Osteoblast (primary cell): ENCODE data around the gene LSM8. TPM values are rescaled to one million over a fixed set of nuclear protein-coding genes. Genes with fewer than 3 reads are reported as not detected.

Experiments used
- DNase-seq: peaks from one replicate; pipeline ENCODE4 v3.0.0; 2011; ENCODE audit warnings: low spot score, mixed read lengths; ENCODE audit not compliant: insufficient read length; ENCODE audit errors: missing footprints
- H2AFZ ChIP-seq: 2 replicates; pipeline ENCODE4 v1.6.0; 2011; ENCODE audit warnings: mild to moderate bottlenecking, low read length
- H3K27ac ChIP-seq: 2 replicates; pipeline ENCODE4 v1.5.1; 2011; ENCODE audit warnings: mild to moderate bottlenecking, low read depth, low read length, moderate library complexity
- H3K27me3 ChIP-seq: 2 replicates; pipeline ENCODE4 v1.6.0; 2012; ENCODE audit warnings: mild to moderate bottlenecking, control low read depth, inconsistent platforms, low read length, moderate library complexity; ENCODE audit not compliant: insufficient read depth
- H3K36me3 ChIP-seq: 2 replicates; pipeline ENCODE4 v1.5.1; 2011; ENCODE audit warnings: mild to moderate bottlenecking, low read length, control low read depth, moderate library complexity; ENCODE audit not compliant: insufficient read depth
- H3K4me1 ChIP-seq: 2 replicates; pipeline ENCODE4 v1.5.1; 2011; ENCODE audit warnings: mild to moderate bottlenecking, low read length, control low read depth, moderate library complexity; ENCODE audit not compliant: insufficient read depth
- H3K4me2 ChIP-seq: 2 replicates; pipeline ENCODE4 v1.6.0; 2011; ENCODE audit warnings: mild to moderate bottlenecking, low read length; ENCODE audit not compliant: insufficient read depth
- H3K4me3 ChIP-seq: fragments of 200-600 bp; sonication (generic); 3 replicates; pipeline ENCODE4 v1.5.1; 2012; ENCODE audit warnings: mild to moderate bottlenecking, low read length, inconsistent platforms; ENCODE audit not compliant: insufficient read depth
- H3K79me2 ChIP-seq: 2 replicates; pipeline ENCODE4 v1.6.0; 2012; ENCODE audit warnings: mild to moderate bottlenecking, low read length, control low read depth, inconsistent platforms; ENCODE audit not compliant: insufficient read depth
- H3K9me3 ChIP-seq: 2 replicates; pipeline ENCODE4 v1.5.1; 2011; ENCODE audit warnings: low read depth, low read length, control low read depth
- H4K20me1 ChIP-seq: 2 replicates; pipeline ENCODE4 v1.6.0; 2012; ENCODE audit warnings: mild to moderate bottlenecking, low read length, control low read depth; ENCODE audit not compliant: insufficient read depth
- total RNA-seq: library from RNA; depleted of rRNA; stranded (reverse); fragments of >200 nt; gene quantifications from 2 replicates; pipeline ENCODE4 v1.2.3, GENCODE V29; 2012
- TF ChIP-seq, protein P1 (sequence below): IDR thresholded peaks from 2 replicates; pipeline ENCODE4 v1.5.1; 2011; ENCODE audit warnings: mild to moderate bottlenecking, low read depth, low read length, moderate library complexity; ENCODE audit errors: extremely low read depth

LSM8 gene
- total RNA-seq, 1 donor, result 43.8 TPM

DNA sequence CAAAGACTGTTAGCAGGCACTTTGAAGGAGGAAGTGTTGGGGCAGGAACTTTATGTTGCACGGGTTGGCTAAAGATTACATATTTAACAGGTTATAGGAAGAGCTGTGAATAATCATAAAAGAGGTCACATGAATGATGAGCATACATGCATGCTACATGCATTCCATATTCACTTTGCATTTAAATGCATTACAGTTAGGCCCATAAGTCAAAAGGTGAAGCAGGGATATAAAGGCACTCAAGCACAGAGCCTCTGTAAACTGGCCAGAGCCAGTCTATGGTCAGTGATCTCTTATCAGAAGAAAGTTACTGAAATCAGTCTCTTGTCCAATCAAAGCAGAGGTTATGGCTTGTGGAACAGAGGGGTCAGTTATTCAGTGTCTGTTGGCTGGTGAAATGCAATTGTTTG lies 33.3 kb downstream of the LSM8 start:
- Histone ChIP-seq H3K4me3 (no peak overlapping the region), H4K20me1 (no peaks in the 10 kb centered on the region), H3K79me2 (no peaks in the 10 kb centered on the region), H2AFZ (no peak overlapping the region), H3K27ac (no peak overlapping the region), H3K27me3 (no peaks in the 10 kb centered on the region), H3K36me3 (no peaks in the 10 kb centered on the region), H3K4me2 (no peak overlapping the region), H3K9me3 (no peaks in the 10 kb centered on the region), H3K4me1 (peaks cover 5% of the 10 kb centered on the region)
- TF ChIP-seq, protein P1, sequence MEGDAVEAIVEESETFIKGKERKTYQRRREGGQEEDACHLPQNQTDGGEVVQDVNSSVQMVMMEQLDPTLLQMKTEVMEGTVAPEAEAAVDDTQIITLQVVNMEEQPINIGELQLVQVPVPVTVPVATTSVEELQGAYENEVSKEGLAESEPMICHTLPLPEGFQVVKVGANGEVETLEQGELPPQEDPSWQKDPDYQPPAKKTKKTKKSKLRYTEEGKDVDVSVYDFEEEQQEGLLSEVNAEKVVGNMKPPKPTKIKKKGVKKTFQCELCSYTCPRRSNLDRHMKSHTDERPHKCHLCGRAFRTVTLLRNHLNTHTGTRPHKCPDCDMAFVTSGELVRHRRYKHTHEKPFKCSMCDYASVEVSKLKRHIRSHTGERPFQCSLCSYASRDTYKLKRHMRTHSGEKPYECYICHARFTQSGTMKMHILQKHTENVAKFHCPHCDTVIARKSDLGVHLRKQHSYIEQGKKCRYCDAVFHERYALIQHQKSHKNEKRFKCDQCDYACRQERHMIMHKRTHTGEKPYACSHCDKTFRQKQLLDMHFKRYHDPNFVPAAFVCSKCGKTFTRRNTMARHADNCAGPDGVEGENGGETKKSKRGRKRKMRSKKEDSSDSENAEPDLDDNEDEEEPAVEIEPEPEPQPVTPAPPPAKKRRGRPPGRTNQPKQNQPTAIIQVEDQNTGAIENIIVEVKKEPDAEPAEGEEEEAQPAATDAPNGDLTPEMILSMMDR, result no peak
- DNase-seq, result no peak

DNA sequence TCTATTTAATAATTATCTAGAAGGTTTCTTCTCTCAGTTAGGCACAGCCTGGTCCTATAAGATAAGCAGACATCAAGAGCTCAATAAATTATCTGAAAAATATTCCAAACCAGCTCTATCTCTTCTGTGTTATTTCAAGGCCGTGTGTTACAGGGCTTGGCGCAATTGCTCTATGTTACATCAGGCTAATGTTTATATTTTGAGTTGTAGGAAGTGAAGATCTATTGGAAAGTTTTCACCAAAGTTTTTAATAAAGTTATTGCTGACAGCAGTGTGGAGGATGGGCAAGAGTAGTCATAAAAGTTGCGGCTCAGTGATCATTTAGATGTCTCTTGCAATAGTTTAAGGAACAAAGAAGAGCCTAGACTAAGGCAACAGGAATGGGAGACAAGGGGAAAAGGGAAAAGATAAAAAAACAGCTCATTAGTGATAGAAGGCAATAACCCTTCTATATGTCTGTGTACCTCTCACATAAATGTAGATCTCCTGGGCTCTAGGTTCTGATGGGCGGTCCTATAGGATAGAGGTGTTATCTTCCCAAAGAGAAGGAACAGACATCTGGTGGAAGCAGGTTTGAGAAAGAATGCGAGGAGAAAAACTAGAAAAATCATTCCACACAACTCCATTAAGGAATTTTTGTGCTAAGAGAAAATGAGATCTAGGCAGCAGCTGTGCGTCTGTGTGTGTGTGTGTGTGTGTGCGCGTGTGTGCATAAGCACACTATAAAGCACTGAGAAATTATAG lies 34.6 kb downstream of the LSM8 start:
- no peaks in the 10 kb centered on the region for H3K36me3 ChIP-seq
- H3K9me3 ChIP-seq, result no peaks in the 10 kb centered on the region
- no peak overlapping the region for H3K27ac ChIP-seq
- DNase-seq, result no peak
- no peaks in the 10 kb centered on the region for H4K20me1 ChIP-seq
- peaks cover 5% of the 10 kb centered on the region for H3K4me1 ChIP-seq
- no peak overlapping the region for H3K4me3 ChIP-seq
- TF ChIP-seq, protein P1, result no peak
- H3K27me3 ChIP-seq, result no peaks in the 10 kb centered on the region
- no peaks in the 10 kb centered on the region for H3K79me2 ChIP-seq
- H2AFZ ChIP-seq, result no peak overlapping the region
- no peak overlapping the region for H3K4me2 ChIP-seq

DNA sequence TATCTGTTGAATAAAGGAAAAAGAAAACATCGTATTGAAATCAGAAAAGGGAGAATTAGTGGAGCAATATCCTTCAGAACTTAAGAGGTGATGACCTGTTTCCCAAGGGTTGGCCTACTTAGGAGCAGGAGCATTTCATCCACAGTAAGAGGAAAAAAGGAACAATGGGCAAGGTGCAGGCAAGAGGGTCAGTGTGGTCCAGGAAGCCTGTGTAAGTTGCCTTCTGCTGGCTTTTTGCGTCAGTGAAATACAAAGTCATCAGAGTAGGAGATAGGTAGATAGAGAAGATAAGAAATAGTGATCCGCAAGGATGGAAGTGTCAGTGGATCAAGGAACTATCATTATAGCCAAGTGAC lies 35.2 kb downstream of the LSM8 start:
- no peak overlapping the region for H3K27ac ChIP-seq
- DNase-seq, result no peak
- no peaks in the 10 kb centered on the region for H3K9me3 ChIP-seq
- H3K27me3 ChIP-seq, result no peaks in the 10 kb centered on the region
- H3K4me3 ChIP-seq, result no peak overlapping the region
- H3K4me1 ChIP-seq, result peaks cover 5% of the 10 kb centered on the region
- no peaks in the 10 kb centered on the region for H3K79me2 ChIP-seq
- no peak overlapping the region for H3K4me2 ChIP-seq
- TF ChIP-seq, protein P1, result no peak
- no peak overlapping the region for H2AFZ ChIP-seq
- no peaks in the 10 kb centered on the region for H3K36me3 ChIP-seq
- no peaks in the 10 kb centered on the region for H4K20me1 ChIP-seq

DNA sequence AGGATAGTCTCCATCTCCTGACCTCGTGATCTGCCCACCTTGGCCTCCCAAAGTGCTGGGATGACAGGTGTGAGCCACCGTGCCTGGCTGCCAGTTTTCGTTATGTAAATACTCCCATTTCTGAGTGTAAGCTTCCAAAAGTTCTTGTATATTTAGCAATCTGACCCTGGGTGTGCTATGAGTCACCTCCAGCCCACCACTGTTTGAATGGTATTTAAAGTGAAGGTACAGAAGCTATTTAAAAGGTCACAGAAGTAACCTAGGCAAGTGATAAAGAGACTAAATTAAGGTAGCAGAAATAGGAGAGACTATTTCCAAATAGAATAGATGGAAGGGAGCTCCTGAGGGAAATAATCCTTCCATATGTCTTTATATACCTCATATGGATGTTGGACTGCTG lies 36.6 kb downstream of the LSM8 start:
- Histone ChIP-seq H3K9me3 (no peaks in the 10 kb centered on the region), H3K27me3 (no peaks in the 10 kb centered on the region), H3K4me3 (no peak overlapping the region), H4K20me1 (no peaks in the 10 kb centered on the region), H3K4me2 (no peak overlapping the region), H3K27ac (no peak overlapping the region), H2AFZ (no peak overlapping the region), H3K79me2 (no peaks in the 10 kb centered on the region), H3K36me3 (no peaks in the 10 kb centered on the region), H3K4me1 (no peaks in the 10 kb centered on the region)
- DNase-seq, result no peak
- TF ChIP-seq, protein P1, result no peak
